GM12891 (cell line): ENCODE measurements around the gene METRN.

ENCODE experiments used
- PAX5 ChIP-seq: IDR thresholded peaks from 2 replicates; pipeline ENCODE4 v1.6.1; 2011; ENCODE audit warnings: low read length, moderate library complexity, mild to moderate bottlenecking; ENCODE audit not compliant: insufficient read depth, severe bottlenecking
- POLR2A ChIP-seq: IDR thresholded peaks from 2 replicates; pipeline ENCODE4 v1.6.1; 2011; ENCODE audit warnings: low read depth, low read length, control low read depth
- POLR2AphosphoS5 ChIP-seq: IDR thresholded peaks from 2 replicates; pipeline ENCODE4 v1.6.1; 2011; ENCODE audit warnings: low read depth, low read length, control low read depth
- POU2F2 ChIP-seq: IDR thresholded peaks from 2 replicates; pipeline ENCODE4 v1.6.1; 2011; ENCODE audit warnings: low read depth, mild to moderate bottlenecking, control low read depth, low read length, moderate library complexity
- SPI1 ChIP-seq: IDR thresholded peaks from 2 replicates; pipeline ENCODE4 v1.6.1; 2011; ENCODE audit warnings: low read depth, low read length, control low read depth
- TAF1 ChIP-seq: IDR thresholded peaks from 2 replicates; pipeline ENCODE4 v1.6.1; 2011; ENCODE audit warnings: low read depth, low read length, control low read depth

DNA sequence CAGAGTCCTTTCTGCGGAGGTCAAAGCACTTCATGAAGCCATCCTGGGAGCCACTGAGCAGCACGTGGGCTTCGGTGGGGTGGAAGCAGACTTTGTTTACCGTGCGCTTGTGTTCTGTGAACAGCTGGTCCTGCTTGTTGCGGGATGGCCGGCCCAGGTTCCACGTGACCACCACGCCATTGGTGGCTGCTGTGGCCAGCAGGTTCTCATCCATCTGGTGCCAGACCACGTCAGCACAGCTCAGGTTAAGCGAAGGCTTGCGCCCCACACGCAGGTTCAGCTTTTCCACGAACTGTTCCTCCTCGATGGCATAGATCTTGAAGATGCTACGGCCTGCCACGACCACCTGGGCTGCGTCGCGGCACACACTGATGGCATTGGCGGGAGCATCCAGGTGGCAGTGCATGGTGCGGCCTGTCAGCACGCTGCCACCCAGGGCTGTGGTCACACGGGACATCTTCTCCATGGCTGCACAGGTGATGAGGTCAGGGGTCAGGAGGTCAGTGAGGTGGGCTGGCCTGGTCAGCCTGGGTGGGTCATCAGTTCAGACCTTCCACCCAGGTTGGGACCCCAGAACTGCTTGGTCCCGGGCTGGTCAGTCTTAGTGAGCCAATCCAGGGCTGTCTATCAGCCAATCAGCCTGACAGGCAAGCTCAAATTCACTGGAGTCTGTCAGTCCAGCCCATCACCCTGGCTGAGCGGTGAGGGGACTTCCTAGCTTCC is 25.6 kb upstream of the METRN start:
- no peak for TF ChIP-seq POLR2A
- TF ChIP-seq POLR2AphosphoS5, result no peak
- TF ChIP-seq TAF1, result no peak
- no peak for TF ChIP-seq SPI1
- no peak for TF ChIP-seq POU2F2
- no peak for TF ChIP-seq PAX5
